ENCODE data around the gene P2RX4. TPM values are rescaled to one million over a fixed set of nuclear protein-coding genes. Genes with fewer than 3 reads are reported as not detected.

P2RX4 gene
- total and polyA plus RNA-seq, 9 donors, result 17.8 to 46.7 (median 26.6) TPM

DNA sequence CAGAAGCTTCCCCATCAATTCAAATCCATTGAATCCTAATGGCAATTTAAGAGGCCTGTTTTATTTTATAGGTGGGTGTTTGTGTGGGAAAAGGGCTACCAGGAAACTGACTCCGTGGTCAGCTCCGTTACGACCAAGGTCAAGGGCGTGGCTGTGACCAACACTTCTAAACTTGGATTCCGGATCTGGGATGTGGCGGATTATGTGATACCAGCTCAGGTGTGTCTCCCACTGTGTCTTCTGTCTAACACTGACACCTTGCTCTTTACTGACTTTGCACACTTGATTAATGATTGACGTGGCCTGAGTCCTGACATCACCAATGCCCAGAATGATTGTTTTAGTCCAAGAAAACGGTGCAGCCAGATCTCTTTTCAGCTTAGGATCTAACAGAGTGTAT is 7.1 kb downstream of the P2RX4 start:
- intact Hi-C loops (cut with DNase I), result no loop called here
- TF ChIP-seq POLR2A (IDR thresholded peaks at IDR 0.05), result no peak
- TF ChIP-seq, protein P1, sequence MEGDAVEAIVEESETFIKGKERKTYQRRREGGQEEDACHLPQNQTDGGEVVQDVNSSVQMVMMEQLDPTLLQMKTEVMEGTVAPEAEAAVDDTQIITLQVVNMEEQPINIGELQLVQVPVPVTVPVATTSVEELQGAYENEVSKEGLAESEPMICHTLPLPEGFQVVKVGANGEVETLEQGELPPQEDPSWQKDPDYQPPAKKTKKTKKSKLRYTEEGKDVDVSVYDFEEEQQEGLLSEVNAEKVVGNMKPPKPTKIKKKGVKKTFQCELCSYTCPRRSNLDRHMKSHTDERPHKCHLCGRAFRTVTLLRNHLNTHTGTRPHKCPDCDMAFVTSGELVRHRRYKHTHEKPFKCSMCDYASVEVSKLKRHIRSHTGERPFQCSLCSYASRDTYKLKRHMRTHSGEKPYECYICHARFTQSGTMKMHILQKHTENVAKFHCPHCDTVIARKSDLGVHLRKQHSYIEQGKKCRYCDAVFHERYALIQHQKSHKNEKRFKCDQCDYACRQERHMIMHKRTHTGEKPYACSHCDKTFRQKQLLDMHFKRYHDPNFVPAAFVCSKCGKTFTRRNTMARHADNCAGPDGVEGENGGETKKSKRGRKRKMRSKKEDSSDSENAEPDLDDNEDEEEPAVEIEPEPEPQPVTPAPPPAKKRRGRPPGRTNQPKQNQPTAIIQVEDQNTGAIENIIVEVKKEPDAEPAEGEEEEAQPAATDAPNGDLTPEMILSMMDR (IDR thresholded peaks at IDR 0.05), result no peak
- no peak for TF ChIP-seq EP300 (IDR thresholded peaks at IDR 0.05)
- Histone ChIP-seq H3K9me3 (no peaks in the 10 kb centered on the region), H3K4me1 (ENCODE audit: insufficient read depth) (peaks cover 3% of the 10 kb centered on the region), H3K36me3 (no peaks in the 10 kb centered on the region), H3K27ac (no peak overlapping the region), H3K4me3 (no peak overlapping the region), H3K27me3 (no peaks in the 10 kb centered on the region)
- DNase-seq, result no peak
- 71 to 74% (median 73%) methylated on average over 8 of the region's 8 CpGs for WGBS, 3 donors

DNA sequence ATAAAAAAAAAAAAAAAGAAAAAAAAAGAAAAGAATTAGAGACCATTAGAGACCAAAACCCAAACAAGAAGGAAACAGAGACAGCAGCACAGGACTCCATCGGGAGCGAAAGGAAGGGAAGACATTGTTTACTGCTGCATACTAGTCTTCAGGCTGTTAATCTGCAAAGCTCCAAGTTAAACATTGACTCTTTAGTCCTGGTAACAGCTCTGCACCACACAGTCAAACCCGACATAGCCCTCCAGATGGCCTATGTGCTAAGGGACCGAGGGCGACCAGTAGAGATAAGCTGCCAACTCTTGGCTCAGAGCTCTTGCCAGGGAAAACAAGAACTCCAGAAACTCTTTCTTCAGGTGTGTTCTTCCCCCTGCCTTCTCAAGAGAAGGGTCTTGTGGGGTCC is 7.8 kb downstream of the P2RX4 start:
- intact Hi-C loops (cut with DNase I), result no loop called here
- Histone ChIP-seq H3K4me1 (ENCODE audit: insufficient read depth) (peaks cover 3% of the 10 kb centered on the region), H3K9me3 (no peaks in the 10 kb centered on the region), H3K4me3 (no peak overlapping the region), H3K27ac (no peak overlapping the region), H3K36me3 (no peaks in the 10 kb centered on the region), H3K27me3 (no peaks in the 10 kb centered on the region)
- WGBS, 3 donors, result 88 to 95% (median 90%) methylated on average over 5 of the region's 5 CpGs
- TF ChIP-seq POLR2A (IDR thresholded peaks at IDR 0.05) (no peak), EP300 (IDR thresholded peaks at IDR 0.05) (no peak)
- TF ChIP-seq, protein P1 (IDR thresholded peaks at IDR 0.05), result no peak
- DNase-seq, result no peak

- Histone ChIP-seq H3K27ac (no peak overlapping the region), H3K9me3 (no peaks in the 10 kb centered on the region), H3K36me3 (no peaks in the 10 kb centered on the region), H3K4me3 (no peak overlapping the region), H3K27me3 (no peaks in the 10 kb centered on the region), H3K4me1 (ENCODE audit: insufficient read depth) (peaks cover 3% of the 10 kb centered on the region)
- intact Hi-C loops (cut with DNase I), result no loop called here
- DNase-seq, result no peak
- TF ChIP-seq EP300 (IDR thresholded peaks at IDR 0.05) (no peak), POLR2A (IDR thresholded peaks at IDR 0.05) (no peak)
- TF ChIP-seq, protein P1 (IDR thresholded peaks at IDR 0.05), result no peak
- 85 to 88% (median 86%) methylated on average over 18 of the region's 18 CpGs for WGBS, 3 donors
Observed at GRCh38 chr12:121218588-121219352, 8.8 kb downstream of the P2RX4 start.

DNA sequence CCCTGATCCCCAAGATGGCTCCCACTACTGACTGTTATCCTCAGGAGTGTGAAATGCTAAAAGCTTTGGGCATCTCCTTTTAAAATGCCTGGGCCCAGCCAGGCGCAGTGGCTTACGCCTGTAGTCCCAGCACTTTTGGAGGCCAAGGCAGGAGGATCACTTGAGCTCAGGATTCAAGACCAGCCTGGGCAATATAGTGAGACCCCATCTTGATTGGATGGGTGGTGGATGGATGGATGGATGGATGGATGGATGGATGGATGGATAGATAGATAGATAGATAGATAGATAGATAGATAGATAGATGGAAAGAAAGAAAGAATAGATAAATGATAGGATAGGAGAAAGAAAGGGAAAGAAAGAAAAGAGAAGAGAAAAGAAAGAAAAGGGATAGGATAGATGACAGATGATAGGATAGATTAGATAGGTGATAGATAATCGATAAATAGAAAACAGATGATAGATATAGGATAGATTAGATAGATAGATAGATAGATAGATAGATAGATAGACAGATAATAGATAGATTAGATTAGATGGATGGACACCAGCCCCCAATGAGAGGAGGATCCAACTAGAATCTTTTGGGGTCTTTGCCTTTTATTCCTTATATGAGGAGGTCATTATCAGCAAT is 9.5 kb downstream of the P2RX4 start:
- no peak overlapping the region for H3K4me3 ChIP-seq
- H3K27ac ChIP-seq, result peak overlapping the region in 1 of 2 donors; percentile 6
- DNase-seq, result no peak
- H3K36me3 ChIP-seq, result no peaks in the 10 kb centered on the region
- intact Hi-C loops (cut with DNase I), result no loop called here
- no peaks in the 10 kb centered on the region for H3K9me3 ChIP-seq
- no peaks in the 10 kb centered on the region for H3K27me3 ChIP-seq
- peaks cover 3% of the 10 kb centered on the region for H3K4me1 ChIP-seq (ENCODE audit: insufficient read depth)
- TF ChIP-seq POLR2A (IDR thresholded peaks at IDR 0.05) (no peak), EP300 (IDR thresholded peaks at IDR 0.05) (no peak)
- TF ChIP-seq, protein P1 (IDR thresholded peaks at IDR 0.05), result no peak
- 93 to 98% (median 94%) methylated on average over 3 of the region's 3 CpGs for WGBS, 3 donors
